ENCODE measurements around the gene MYO9B. TPM values are rescaled to one million over a fixed set of nuclear protein-coding genes. Genes with fewer than 3 reads are reported as not detected.
"Not testable (repeated sequence)": the region's sequence is repeated elsewhere in the genome, so short reads cannot be mapped to it uniquely, and the experiment has no call there.

Gene MYO9B
- total and polyA plus RNA-seq, 3 experiments from 2014 or later: 24.9 to 108 (median 104) TPM

DNA sequence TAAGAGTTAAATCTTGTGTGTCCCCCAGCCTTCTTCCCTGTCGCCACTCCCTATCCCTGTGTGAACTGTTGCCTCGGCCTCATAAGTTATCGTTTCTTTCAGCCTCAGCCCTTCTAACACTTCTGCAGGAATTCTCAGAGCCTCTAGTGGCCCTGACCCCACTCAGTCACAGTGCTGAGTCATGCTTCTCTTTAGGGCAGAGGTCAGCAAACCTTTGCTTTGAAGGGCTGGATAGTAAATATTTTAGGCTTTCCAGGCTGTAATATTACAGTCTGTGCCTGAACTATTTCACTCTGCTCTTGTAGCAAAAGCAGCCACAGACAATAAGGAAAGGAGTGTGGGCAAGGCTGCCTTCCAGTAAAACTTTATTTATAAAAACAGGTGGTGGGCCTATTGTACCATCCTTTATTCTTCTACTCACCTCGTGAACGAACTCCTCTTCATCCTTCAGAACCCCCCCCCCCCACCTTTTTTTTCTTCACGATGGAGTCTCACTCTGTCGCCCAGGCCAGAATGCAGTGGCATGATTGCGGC is 22.1 kb downstream of the MYO9B start:
- peak overlapping the region; percentile 29 for H3K27ac ChIP-seq (ENCODE audit: low read depth, low read length)
- H3K36me3 Mint-ChIP-seq: peaks cover under 1 to 51% (median 6%) of the 10 kb centered on the region in 3 donors
- peaks cover 11% of the 10 kb centered on the region for H3K36me3 ChIP-seq (ENCODE audit: insufficient read depth, low read length)
- no peak for DNase-seq
- no peaks in the 10 kb centered on the region for H3K4me1 ChIP-seq (ENCODE audit: insufficient read depth, low read length)
- ChIA-PET POLR2A (interaction anchor here (0.6 kb wide), 1 partner anchor 56 kb away, joined by 4 read pairs; no protein-coding TSS in a partner anchor), CTCF (no interaction called here)
- H3K27me3 ChIP-seq (ENCODE audit: insufficient read depth, low read length, poor library complexity, severe bottlenecking): no peaks in the 10 kb centered on the region
- peak overlapping the region in 3 of 8 donors; percentile 10 to 87 (median 17) for H3K27ac Mint-ChIP-seq
- H3K9me3 ChIP-seq (ENCODE audit: low read length): no peaks in the 10 kb centered on the region
- H3K27me3 Mint-ChIP-seq: no peaks in the 10 kb centered on the region
- H3K9me3 Mint-ChIP-seq: peaks cover 0 to 2% (median 0%) of the 10 kb centered on the region in 5 donors
- H3K4me3 Mint-ChIP-seq: no peak overlapping the region
- no peak overlapping the region for H3K4me3 ChIP-seq (ENCODE audit: low read length)
- H3K4me1 Mint-ChIP-seq: peaks cover 30 to 57% (median 43%) of the 10 kb centered on the region in 3 donors

DNA sequence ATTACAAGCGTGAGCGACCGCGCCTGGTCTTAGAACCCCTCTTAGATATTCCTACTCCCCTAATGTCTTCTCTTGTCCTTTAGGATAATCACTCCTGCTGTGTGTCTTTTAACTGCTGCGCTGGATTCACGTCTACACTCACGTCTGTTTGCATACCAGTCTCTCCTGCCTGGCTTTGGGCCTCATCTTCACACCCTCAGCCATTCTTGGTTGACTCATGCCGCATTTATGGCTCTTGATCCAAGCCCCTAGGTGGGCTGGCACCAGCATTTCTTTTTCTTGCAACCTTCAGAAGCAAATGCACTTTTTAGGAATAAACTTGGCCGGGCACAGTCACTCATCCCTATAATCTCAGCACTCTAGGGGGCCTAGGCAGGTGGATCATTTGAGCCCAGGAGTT is 22.7 kb downstream of the MYO9B start:
- Histone ChIP-seq H3K36me3 (ENCODE audit: insufficient read depth, low read length) (peaks cover 17% of the 10 kb centered on the region), H3K4me3 (ENCODE audit: low read length) (no peak overlapping the region), H3K27ac (ENCODE audit: low read depth, low read length) (no peak overlapping the region), H3K27me3 (ENCODE audit: insufficient read depth, low read length, poor library complexity, severe bottlenecking) (no peaks in the 10 kb centered on the region), H3K9me3 (ENCODE audit: low read length) (no peaks in the 10 kb centered on the region), H3K4me1 (ENCODE audit: insufficient read depth, low read length) (no peaks in the 10 kb centered on the region)
- peaks cover 0 to 2% (median 0%) of the 10 kb centered on the region in 5 donors for H3K9me3 Mint-ChIP-seq
- H3K4me1 Mint-ChIP-seq: peaks cover 35 to 57% (median 45%) of the 10 kb centered on the region in 3 donors
- no peak overlapping the region for H3K4me3 Mint-ChIP-seq
- ChIA-PET POLR2A (no interaction called here), CTCF (no interaction called here)
- peaks cover 7 to 54% (median 10%) of the 10 kb centered on the region in 3 donors for H3K36me3 Mint-ChIP-seq
- H3K27me3 Mint-ChIP-seq: no peaks in the 10 kb centered on the region
- peak overlapping the region in 3 of 8 donors; percentile 58 to 91 (median 75) for H3K27ac Mint-ChIP-seq
- no peak for DNase-seq

DNA sequence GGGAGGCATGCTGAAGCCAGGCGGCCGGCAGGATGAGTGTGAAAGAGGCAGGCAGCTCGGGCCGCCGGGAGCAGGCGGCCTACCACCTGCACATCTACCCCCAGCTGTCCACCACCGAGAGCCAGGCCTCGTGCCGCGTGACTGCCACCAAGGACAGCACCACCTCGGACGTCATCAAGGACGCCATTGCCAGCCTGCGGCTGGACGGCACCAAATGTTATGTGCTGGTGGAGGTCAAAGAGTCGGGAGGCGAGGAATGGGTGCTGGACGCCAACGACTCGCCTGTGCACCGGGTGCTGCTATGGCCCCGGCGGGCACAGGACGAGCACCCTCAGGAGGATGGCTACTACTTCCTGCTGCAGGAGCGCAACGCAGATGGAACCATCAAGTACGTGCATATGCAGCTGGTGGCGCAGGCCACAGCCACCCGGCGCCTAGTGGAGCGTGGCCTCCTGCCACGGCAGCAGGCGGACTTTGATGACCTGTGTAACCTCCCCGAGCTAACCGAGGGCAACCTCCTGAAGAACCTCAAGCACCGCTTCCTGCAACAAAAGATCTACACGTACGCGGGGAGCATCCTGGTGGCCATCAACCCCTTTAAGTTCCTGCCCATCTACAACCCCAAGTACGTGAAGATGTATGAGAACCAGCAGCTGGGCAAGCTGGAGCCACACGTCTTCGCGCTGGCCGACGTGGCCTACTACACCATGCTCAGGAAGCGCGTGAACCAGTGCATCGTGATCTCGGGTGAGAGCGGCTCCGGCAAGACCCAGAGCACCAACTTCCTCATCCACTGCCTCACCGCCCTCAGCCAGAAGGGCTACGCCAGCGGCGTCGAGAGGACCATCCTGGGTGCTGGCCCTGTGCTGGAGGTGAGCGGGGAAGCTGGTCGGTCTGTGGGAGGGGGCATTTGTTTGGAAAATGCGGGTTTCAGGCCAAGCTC is 26.4 kb downstream of the MYO9B start:
- POLR2A ChIA-PET: no interaction called here
- H3K4me1 Mint-ChIP-seq: peaks cover 31 to 58% (median 34%) of the 10 kb centered on the region in 3 donors

DNA sequence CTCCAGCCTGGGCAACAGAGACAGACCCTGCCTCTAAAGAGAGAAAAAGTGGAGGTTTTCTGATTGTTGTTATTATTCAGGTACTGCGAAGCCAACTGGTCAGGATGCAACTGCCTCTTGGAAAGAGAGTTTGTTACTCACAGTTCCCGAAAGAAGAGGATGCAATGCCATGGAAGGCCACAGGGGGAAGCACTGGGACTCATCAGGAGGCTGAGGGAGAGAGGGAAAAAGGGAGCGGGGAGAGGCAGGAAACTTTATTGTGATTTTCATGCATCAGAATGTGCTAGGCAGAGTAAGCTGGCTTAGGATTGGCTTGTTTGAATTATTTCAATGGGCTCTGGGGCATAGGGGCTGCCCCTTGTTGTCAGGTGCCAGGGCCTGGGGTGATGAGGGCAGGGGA is 27.6 kb downstream of the MYO9B start:
- peaks cover 0 to 2% (median 0%) of the 10 kb centered on the region in 5 donors for H3K9me3 Mint-ChIP-seq
- H3K4me1 ChIP-seq (ENCODE audit: insufficient read depth, low read length): no peaks in the 10 kb centered on the region
- POLR2A ChIA-PET: no interaction called here
- no peaks in the 10 kb centered on the region for H3K27me3 ChIP-seq (ENCODE audit: insufficient read depth, low read length, poor library complexity, severe bottlenecking)
- no peaks in the 10 kb centered on the region for H3K9me3 ChIP-seq (ENCODE audit: low read length)
- no peaks in the 10 kb centered on the region for H3K27me3 Mint-ChIP-seq
- H3K4me3 Mint-ChIP-seq: peak overlapping the region in 1 of 7 donors; percentile 73
- peaks cover 10 to 78% (median 14%) of the 10 kb centered on the region in 3 donors for H3K36me3 Mint-ChIP-seq
- no peak for DNase-seq
- CTCF ChIA-PET: no interaction called here
- peaks cover 29 to 62% (median 33%) of the 10 kb centered on the region in 3 donors for H3K4me1 Mint-ChIP-seq
- H3K27ac Mint-ChIP-seq: peak overlapping the region in 5 of 8 donors; percentile 30 to 70 (median 67)
- H3K4me3 ChIP-seq (ENCODE audit: low read length): no peak overlapping the region
- H3K27ac ChIP-seq (ENCODE audit: low read depth, low read length): no peak overlapping the region
- peaks cover 30% of the 10 kb centered on the region for H3K36me3 ChIP-seq (ENCODE audit: insufficient read depth, low read length)

More for the DNA sequence above, 26.4 kb downstream of the MYO9B start:
- peaks cover 10 to 67% (median 14%) of the 10 kb centered on the region in 3 donors for H3K36me3 Mint-ChIP-seq
- no peak overlapping the region for H3K4me3 Mint-ChIP-seq
- no peaks in the 10 kb centered on the region for H3K27me3 Mint-ChIP-seq
- no peak for DNase-seq
- Histone ChIP-seq H3K36me3 (ENCODE audit: insufficient read depth, low read length) (peaks cover 30% of the 10 kb centered on the region), H3K27me3 (ENCODE audit: insufficient read depth, low read length, poor library complexity, severe bottlenecking) (no peaks in the 10 kb centered on the region), H3K4me1 (ENCODE audit: insufficient read depth, low read length) (no peaks in the 10 kb centered on the region), H3K9me3 (ENCODE audit: low read length) (no peaks in the 10 kb centered on the region), H3K27ac (ENCODE audit: low read depth, low read length) (no peak overlapping the region), H3K4me3 (ENCODE audit: low read length) (no peak overlapping the region)
- CTCF ChIA-PET: no interaction called here
- peaks cover 0 to 2% (median 0%) of the 10 kb centered on the region in 5 donors for H3K9me3 Mint-ChIP-seq
- H3K27ac Mint-ChIP-seq: peak overlapping the region in 3 of 8 donors; percentile 30 to 77 (median 57)

DNA sequence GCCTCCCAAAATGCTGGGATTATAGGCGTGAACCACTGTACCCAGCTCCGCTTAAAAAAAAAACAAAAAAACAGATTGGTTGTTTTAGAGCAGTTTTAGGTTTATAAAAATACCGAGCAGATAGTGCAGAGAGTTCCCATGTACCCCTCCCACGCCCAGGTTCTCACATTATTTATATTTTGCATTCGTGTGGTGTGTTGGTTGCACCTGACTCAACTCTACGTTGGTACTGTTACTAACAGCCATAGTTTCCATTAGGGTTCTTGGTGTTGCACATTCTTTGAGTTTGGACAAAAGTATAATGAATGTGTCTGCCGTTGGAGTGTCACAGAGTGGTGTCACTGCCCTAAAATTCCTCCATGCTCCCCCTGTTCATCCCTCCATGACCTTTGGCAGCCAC is 29.1 kb downstream of the MYO9B start:
- peaks cover 35% of the 10 kb centered on the region for H3K36me3 ChIP-seq (ENCODE audit: insufficient read depth, low read length)
- no peak overlapping the region for H3K27ac ChIP-seq (ENCODE audit: low read depth, low read length)
- no peaks in the 10 kb centered on the region for H3K9me3 ChIP-seq (ENCODE audit: low read length)
- peaks cover 27 to 64% (median 28%) of the 10 kb centered on the region in 3 donors for H3K4me1 Mint-ChIP-seq
- peaks cover 9 to 78% (median 10%) of the 10 kb centered on the region in 3 donors for H3K36me3 Mint-ChIP-seq
- H3K4me1 ChIP-seq (ENCODE audit: insufficient read depth, low read length): no peaks in the 10 kb centered on the region
- CTCF ChIA-PET: interaction anchor here (1.0 kb wide), 1 partner anchor 20 kb away, joined by 3 read pairs; no protein-coding TSS in a partner anchor
- H3K27ac Mint-ChIP-seq: peak overlapping the region in 4 of 8 donors; percentile 42 to 78 (median 54)
- no peak overlapping the region for H3K4me3 Mint-ChIP-seq
- DNase-seq: no peak
- peaks cover 0 to 2% (median 0%) of the 10 kb centered on the region in 5 donors for H3K9me3 Mint-ChIP-seq
- H3K27me3 Mint-ChIP-seq: no peaks in the 10 kb centered on the region
- POLR2A ChIA-PET: no interaction called here
- H3K4me3 ChIP-seq (ENCODE audit: low read length): no peak overlapping the region
- no peaks in the 10 kb centered on the region for H3K27me3 ChIP-seq (ENCODE audit: insufficient read depth, low read length, poor library complexity, severe bottlenecking)

DNA sequence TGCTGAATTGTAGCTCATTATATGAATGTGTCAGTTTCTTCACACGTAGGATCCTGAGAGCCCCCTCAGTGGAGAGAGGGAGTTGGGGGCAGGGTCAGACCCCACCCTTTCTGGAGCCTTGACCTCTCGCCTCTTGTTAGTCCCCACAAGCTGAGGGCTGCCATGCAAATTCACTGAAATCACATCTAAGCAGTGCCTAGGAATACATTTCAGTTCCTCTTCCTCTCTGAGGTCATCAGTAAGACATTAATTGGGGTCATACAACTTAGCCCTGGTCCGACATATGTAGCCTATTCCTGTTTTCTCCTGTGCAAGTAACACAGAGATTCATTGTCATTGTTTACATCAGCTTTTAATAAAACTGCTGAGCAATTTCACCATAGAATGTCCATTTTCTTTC is 30.0 kb downstream of the MYO9B start:
- Mint-ChIP-seq H3K27ac (peak overlapping the region in 4 of 8 donors; percentile 7 to 88 (median 44)), H3K9me3 (peaks cover 0 to 2% (median 0%) of the 10 kb centered on the region in 5 donors), H3K36me3 (peaks cover 10 to 84% (median 10%) of the 10 kb centered on the region in 3 donors), H3K4me1 (peaks cover 28 to 70% (median 31%) of the 10 kb centered on the region in 3 donors), H3K4me3 (no peak overlapping the region), H3K27me3 (no peaks in the 10 kb centered on the region)
- Histone ChIP-seq H3K4me1 (ENCODE audit: insufficient read depth, low read length) (peaks cover 7% of the 10 kb centered on the region), H3K4me3 (ENCODE audit: low read length) (no peak overlapping the region), H3K27ac (ENCODE audit: low read depth, low read length) (no peak overlapping the region), H3K36me3 (ENCODE audit: insufficient read depth, low read length) (peaks cover 36% of the 10 kb centered on the region), H3K27me3 (ENCODE audit: insufficient read depth, low read length, poor library complexity, severe bottlenecking) (no peaks in the 10 kb centered on the region), H3K9me3 (ENCODE audit: low read length) (no peaks in the 10 kb centered on the region)
- POLR2A ChIA-PET: no interaction called here
- CTCF ChIA-PET: no interaction called here
- DNase-seq: no peak

DNA sequence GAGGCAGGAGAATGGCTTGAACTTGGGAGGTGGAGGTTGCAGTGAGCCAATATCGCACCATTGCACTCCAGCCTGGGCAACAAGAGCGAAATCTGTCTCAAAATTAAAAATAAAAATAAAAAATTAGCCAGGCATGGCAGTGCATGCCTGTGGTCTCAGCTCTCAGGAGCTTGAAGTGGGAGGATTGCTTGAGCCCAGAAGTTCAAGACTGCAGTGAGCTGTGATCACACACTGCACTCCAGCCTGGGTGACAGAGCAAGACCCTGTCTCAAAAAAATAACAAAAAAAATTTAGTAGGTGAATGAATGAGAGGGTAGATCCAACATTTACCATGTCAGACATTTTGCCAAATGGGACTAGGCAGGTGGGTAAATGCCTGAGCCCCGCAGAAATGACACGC is 31.4 kb downstream of the MYO9B start:
- H3K4me3 ChIP-seq (ENCODE audit: low read length); H3K9me3 ChIP-seq (ENCODE audit: low read length); H3K4me3 Mint-ChIP-seq; H3K27me3 ChIP-seq (ENCODE audit: insufficient read depth, low read length, poor library complexity, severe bottlenecking); DNase-seq; CTCF ChIA-PET; H3K27ac ChIP-seq (ENCODE audit: low read depth, low read length); H3K27me3 Mint-ChIP-seq; H3K9me3 Mint-ChIP-seq: not testable (repeated sequence)
- Mint-ChIP-seq H3K27ac (peak overlapping the region in 2 of 8 donors; percentile 15 to 43), H3K36me3 (peaks cover 10 to 81% (median 14%) of the 10 kb centered on the region in 3 donors), H3K4me1 (peaks cover 28 to 74% (median 36%) of the 10 kb centered on the region in 3 donors)
- Histone ChIP-seq H3K4me1 (ENCODE audit: insufficient read depth, low read length) (peaks cover 11% of the 10 kb centered on the region), H3K36me3 (ENCODE audit: insufficient read depth, low read length) (peaks cover 34% of the 10 kb centered on the region)
- POLR2A ChIA-PET: interaction anchor here (0.6 kb wide), 1 partner anchor 18 kb away, joined by 3 read pairs; no protein-coding TSS in a partner anchor

Data from CD8-positive, alpha-beta memory T cell (primary cell).